ENCODE results near the gene ABCA7.

- TF ChIP-seq IRF2 (CRISPR knock-in tag; IDR thresholded peaks at IDR 0.05; ENCODE audit: borderline replicate concordance, low read depth) (no peak), CTCF (IDR thresholded peaks at IDR 0.05) (no peak), NR2C2 (CRISPR knock-in tag; IDR thresholded peaks at IDR 0.05) (no peak), FOXP4 (CRISPR knock-in tag; IDR thresholded peaks at IDR 0.05) (no peak), CREB1 (CRISPR knock-in tag; IDR thresholded peaks at IDR 0.05) (no peak)
Measured at GRCh38 chr19:1014161-1015060, 25.5 kb upstream of the ABCA7 start.
